SU-DHL-6 (cell line): ENCODE data around the gene ARMCX1.

ENCODE experiments used
- H2AFZ ChIP-seq: fragments of 200-600 bp; sonication (generic); 2 replicates; pipeline ENCODE4 v1.6.1; 2014; ENCODE audit warnings: low read depth, mild to moderate bottlenecking, moderate library complexity, mixed read lengths, antibody characterized with exemption, low read length; ENCODE audit not compliant: severe bottlenecking
- H3F3A ChIP-seq: fragments of 200-600 bp; shearing (Covaris generic); 2 replicates; pipeline ENCODE4 v1.6.0; 2016; ENCODE audit warnings: antibody characterized with exemption, mild to moderate bottlenecking; ENCODE audit not compliant: insufficient read depth
- H3K27ac ChIP-seq: fragments of 200-600 bp; sonication (generic); 2 replicates; pipeline ENCODE4 v1.5.1; 2016; ENCODE audit warnings: low read depth, mild to moderate bottlenecking, low read length, moderate library complexity, mixed read lengths
- H3K27me3 ChIP-seq: fragments of 200-600 bp; sonication (generic), shearing (Covaris generic); 2 replicates; pipeline ENCODE4 v1.6.0; 2014; ENCODE audit warnings: mild to moderate bottlenecking, low read length
- H3K36me3 ChIP-seq: fragments of 200-600 bp; sonication (generic); 2 replicates; pipeline ENCODE4 v1.6.1; 2014; ENCODE audit warnings: mild to moderate bottlenecking, low read length, mixed read lengths
- H3K4me2 ChIP-seq: fragments of 300-600, 200-600 bp; shearing (Covaris generic), sonication (generic); 2 replicates; pipeline ENCODE4 v1.6.0; 2014; ENCODE audit warnings: low read length, low read depth, mild to moderate bottlenecking; ENCODE audit not compliant: poor library complexity, severe bottlenecking
- H3K4me3 ChIP-seq: fragments of 200-600 bp; sonication (generic); 2 replicates; pipeline ENCODE4 v1.5.1; 2014; ENCODE audit warnings: antibody characterized with exemption, low read length, mild to moderate bottlenecking, mixed read lengths; ENCODE audit not compliant: insufficient read depth, poor library complexity, severe bottlenecking
- H3K79me2 ChIP-seq: fragments of 200-600 bp; sonication (generic); 2 replicates; pipeline ENCODE4 v1.6.1; 2014; ENCODE audit warnings: mild to moderate bottlenecking, low read length, moderate library complexity; ENCODE audit not compliant: insufficient read depth
- H3K9ac ChIP-seq: fragments of 200-600 bp; sonication (generic); 2 replicates; pipeline ENCODE4 v1.7.0; 2014; ENCODE audit warnings: mild to moderate bottlenecking, low read length
- H3K9me2 ChIP-seq: fragments of 200-600 bp; sonication (generic); replicated peaks from 2 replicates; pipeline ENCODE4 v1.6.1; 2014; ENCODE audit warnings: low read length; ENCODE audit not compliant: insufficient read depth
- H3K9me3 ChIP-seq: fragments of 200-600 bp; sonication (generic); 2 replicates; pipeline ENCODE4 v1.6.1; 2014; ENCODE audit warnings: low read length, mixed read lengths; ENCODE audit not compliant: insufficient read depth
- H4K20me1 ChIP-seq: fragments of 200-600 bp; sonication (generic); 2 replicates; pipeline ENCODE4 v1.6.1; 2014; ENCODE audit warnings: low read depth, mild to moderate bottlenecking, antibody characterized with exemption, low read length, moderate library complexity, mixed read lengths
- EZH2phosphoT487 ChIP-seq: fragments of 200-600 bp; sonication (generic), shearing (Covaris generic); conservative IDR thresholded peaks from 2 replicates; pipeline ENCODE4 v1.6.1; 2018; ENCODE audit warnings: mild to moderate bottlenecking, antibody characterized with exemption, low read length, moderate library complexity, mixed read lengths
- TF ChIP-seq, protein P1 (sequence below): fragments of 200-600 bp; sonication (generic); IDR thresholded peaks from one replicate; pipeline ENCODE4 v1.5.1; 2017; ENCODE audit warnings: antibody characterized with exemption, mild to moderate bottlenecking, low read length, moderate library complexity; ENCODE audit not compliant: insufficient read depth, poor library complexity, severe bottlenecking

The ARMCX1 gene

GRCh38 chrX:101551380-101551767, 1.0 kb downstream of the ARMCX1 start:
- Histone ChIP-seq H4K20me1 (no peaks in the 10 kb centered on the region), H3K36me3 (no peaks in the 10 kb centered on the region), H3K9ac (no peak overlapping the region), H3F3A (no peaks in the 10 kb centered on the region), H3K4me3 (no peak overlapping the region), H3K4me2 (no peak overlapping the region), H3K9me3 (no peaks in the 10 kb centered on the region), H2AFZ (no peak overlapping the region), H3K9me2 (no peaks in the 10 kb centered on the region), H3K27ac (no peak overlapping the region), H3K79me2 (no peaks in the 10 kb centered on the region), H3K27me3 (no peaks in the 10 kb centered on the region)
- no peak for TF ChIP-seq EZH2phosphoT487
- TF ChIP-seq, protein P1, sequence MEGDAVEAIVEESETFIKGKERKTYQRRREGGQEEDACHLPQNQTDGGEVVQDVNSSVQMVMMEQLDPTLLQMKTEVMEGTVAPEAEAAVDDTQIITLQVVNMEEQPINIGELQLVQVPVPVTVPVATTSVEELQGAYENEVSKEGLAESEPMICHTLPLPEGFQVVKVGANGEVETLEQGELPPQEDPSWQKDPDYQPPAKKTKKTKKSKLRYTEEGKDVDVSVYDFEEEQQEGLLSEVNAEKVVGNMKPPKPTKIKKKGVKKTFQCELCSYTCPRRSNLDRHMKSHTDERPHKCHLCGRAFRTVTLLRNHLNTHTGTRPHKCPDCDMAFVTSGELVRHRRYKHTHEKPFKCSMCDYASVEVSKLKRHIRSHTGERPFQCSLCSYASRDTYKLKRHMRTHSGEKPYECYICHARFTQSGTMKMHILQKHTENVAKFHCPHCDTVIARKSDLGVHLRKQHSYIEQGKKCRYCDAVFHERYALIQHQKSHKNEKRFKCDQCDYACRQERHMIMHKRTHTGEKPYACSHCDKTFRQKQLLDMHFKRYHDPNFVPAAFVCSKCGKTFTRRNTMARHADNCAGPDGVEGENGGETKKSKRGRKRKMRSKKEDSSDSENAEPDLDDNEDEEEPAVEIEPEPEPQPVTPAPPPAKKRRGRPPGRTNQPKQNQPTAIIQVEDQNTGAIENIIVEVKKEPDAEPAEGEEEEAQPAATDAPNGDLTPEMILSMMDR = no peak

- H3K9me2 ChIP-seq = no peaks in the 10 kb centered on the region
- H4K20me1 ChIP-seq = no peaks in the 10 kb centered on the region
- no peaks in the 10 kb centered on the region for H3K36me3 ChIP-seq
- no peak overlapping the region for H2AFZ ChIP-seq
- no peak overlapping the region for H3K4me2 ChIP-seq
- H3K9ac ChIP-seq = no peak overlapping the region
- H3F3A ChIP-seq = no peaks in the 10 kb centered on the region
- H3K79me2 ChIP-seq = no peaks in the 10 kb centered on the region
- TF ChIP-seq, protein P1 = no peak
- no peaks in the 10 kb centered on the region for H3K27me3 ChIP-seq
- H3K9me3 ChIP-seq = no peaks in the 10 kb centered on the region
- no peak overlapping the region for H3K27ac ChIP-seq
- no peak overlapping the region for H3K4me3 ChIP-seq
Measured at GRCh38 chrX:101552714-101553113, 2.4 kb downstream of the ARMCX1 start.

GRCh38 chrX:101564651-101565050, 14.3 kb downstream of the ARMCX1 start:
- no peaks in the 10 kb centered on the region for H4K20me1 ChIP-seq
- H3F3A ChIP-seq = no peaks in the 10 kb centered on the region
- H3K9me3 ChIP-seq = no peaks in the 10 kb centered on the region
- H3K27me3 ChIP-seq = no peaks in the 10 kb centered on the region
- TF ChIP-seq, protein P1 = no peak
- TF ChIP-seq EZH2phosphoT487 = no peak
- H3K9ac ChIP-seq = no peak overlapping the region
- no peaks in the 10 kb centered on the region for H3K9me2 ChIP-seq
- no peaks in the 10 kb centered on the region for H3K79me2 ChIP-seq
- no peaks in the 10 kb centered on the region for H3K36me3 ChIP-seq
- no peak overlapping the region for H2AFZ ChIP-seq
- no peak overlapping the region for H3K4me2 ChIP-seq
- H3K4me3 ChIP-seq = no peak overlapping the region
- H3K27ac ChIP-seq = no peak overlapping the region
